ENCODE data around the gene SLC6A3.

- TF ChIP-seq CTCF (IDR thresholded peaks at IDR 0.05 in 4 of 5, conservative IDR thresholded peaks at IDR 0.05 in 1 of 5), result no peak
- TF ChIP-seq POLR2A (IDR thresholded peaks at IDR 0.05), result no peak
Measured at GRCh38 chr5:1446602-1447343, 1.5 kb upstream of the SLC6A3 start.
